Nephron progenitor cell (in vitro differentiated cells): ENCODE measurements around the gene RALB.
"Not testable (repeated sequence)": the region's sequence is repeated elsewhere in the genome, so short reads cannot be mapped to it uniquely, and the experiment has no call there.

Experiments used
- DNase-seq: peaks from one replicate; pipeline ENCODE4 v3.0.0; 2021
- H3K27ac Mint-ChIP-seq: 2 replicates; pipeline ENCODE4 v1.8.0; 2021; ENCODE audit warnings: mild to moderate bottlenecking, moderate library complexity, mixed read lengths
- H3K27me3 Mint-ChIP-seq: 2 replicates; pipeline ENCODE4 v1.8.0; 2021; ENCODE audit warnings: mild to moderate bottlenecking, low read depth, mixed read lengths; ENCODE audit not compliant: poor library complexity
- H3K36me3 Mint-ChIP-seq: 2 replicates; pipeline ENCODE4 v1.8.0; 2021; ENCODE audit warnings: low read depth, mixed read lengths
- H3K4me1 Mint-ChIP-seq: 2 replicates; pipeline ENCODE4 v1.8.0; 2021; ENCODE audit warnings: mixed read lengths
- H3K4me3 Mint-ChIP-seq: 2 replicates; pipeline ENCODE4 v1.8.0; 2021; ENCODE audit warnings: mild to moderate bottlenecking, moderate library complexity, mixed read lengths
- H3K9me3 Mint-ChIP-seq: 2 replicates; pipeline ENCODE4 v1.8.0; 2021; ENCODE audit warnings: mild to moderate bottlenecking, moderate library complexity, mixed read lengths
- TF ChIP-seq, protein P1 (sequence below): fragments of 200-600 bp; sonication (generic); IDR thresholded peaks from 2 replicates; pipeline ENCODE4 v1.5.0; 2021; ENCODE audit warnings: antibody characterized with exemption

RALB gene

DNA sequence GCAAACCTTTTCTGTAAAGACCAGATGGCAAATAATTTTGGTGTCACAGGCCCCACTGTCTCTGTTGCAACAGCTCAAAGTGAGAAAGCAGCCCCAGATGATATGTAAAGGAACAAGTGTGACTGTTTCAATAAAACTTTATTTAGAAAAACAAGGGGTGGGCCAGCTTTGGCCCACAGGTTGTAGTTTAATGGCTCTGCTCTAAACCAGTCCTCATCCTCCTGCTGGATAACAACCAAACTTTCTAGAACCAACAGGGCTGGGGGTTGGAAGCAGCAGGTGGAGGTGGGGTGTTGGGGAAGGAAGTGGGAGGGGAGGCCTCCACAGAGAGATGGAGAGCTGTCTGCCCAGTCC lies 64.5 kb downstream of the RALB start:
- H3K9me3 Mint-ChIP-seq, result no peaks in the 10 kb centered on the region
- no peak overlapping the region for H3K4me3 Mint-ChIP-seq
- H3K27ac Mint-ChIP-seq, result no peak overlapping the region
- no peaks in the 10 kb centered on the region for H3K36me3 Mint-ChIP-seq
- DNase-seq, result no peak
- peaks cover 39% of the 10 kb centered on the region for H3K4me1 Mint-ChIP-seq
- peaks cover 69% of the 10 kb centered on the region for H3K27me3 Mint-ChIP-seq
- TF ChIP-seq, protein P1, sequence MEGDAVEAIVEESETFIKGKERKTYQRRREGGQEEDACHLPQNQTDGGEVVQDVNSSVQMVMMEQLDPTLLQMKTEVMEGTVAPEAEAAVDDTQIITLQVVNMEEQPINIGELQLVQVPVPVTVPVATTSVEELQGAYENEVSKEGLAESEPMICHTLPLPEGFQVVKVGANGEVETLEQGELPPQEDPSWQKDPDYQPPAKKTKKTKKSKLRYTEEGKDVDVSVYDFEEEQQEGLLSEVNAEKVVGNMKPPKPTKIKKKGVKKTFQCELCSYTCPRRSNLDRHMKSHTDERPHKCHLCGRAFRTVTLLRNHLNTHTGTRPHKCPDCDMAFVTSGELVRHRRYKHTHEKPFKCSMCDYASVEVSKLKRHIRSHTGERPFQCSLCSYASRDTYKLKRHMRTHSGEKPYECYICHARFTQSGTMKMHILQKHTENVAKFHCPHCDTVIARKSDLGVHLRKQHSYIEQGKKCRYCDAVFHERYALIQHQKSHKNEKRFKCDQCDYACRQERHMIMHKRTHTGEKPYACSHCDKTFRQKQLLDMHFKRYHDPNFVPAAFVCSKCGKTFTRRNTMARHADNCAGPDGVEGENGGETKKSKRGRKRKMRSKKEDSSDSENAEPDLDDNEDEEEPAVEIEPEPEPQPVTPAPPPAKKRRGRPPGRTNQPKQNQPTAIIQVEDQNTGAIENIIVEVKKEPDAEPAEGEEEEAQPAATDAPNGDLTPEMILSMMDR, result no peak

DNA sequence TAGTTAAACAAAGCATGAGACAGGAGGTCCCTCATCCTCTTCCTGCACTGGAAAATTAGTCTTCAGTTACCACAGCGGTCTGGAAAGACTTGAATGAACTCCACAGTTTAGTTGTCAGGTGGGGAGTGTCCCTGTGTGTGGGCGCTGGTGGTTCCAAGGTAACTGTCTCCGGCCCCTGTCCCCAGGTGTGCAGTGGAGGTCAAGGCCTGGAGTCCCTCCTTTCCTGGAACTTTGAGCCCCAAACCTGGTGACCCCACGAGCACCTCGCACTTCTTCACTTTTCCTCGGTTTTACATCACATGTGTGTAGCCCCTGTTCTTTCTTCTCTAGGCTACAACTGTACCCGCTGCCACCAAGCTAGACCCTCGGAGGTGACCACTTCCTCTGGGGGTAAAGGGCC lies 65.3 kb downstream of the RALB start:
- Mint-ChIP-seq H3K4me1 (peaks cover 38% of the 10 kb centered on the region), H3K9me3 (no peaks in the 10 kb centered on the region), H3K27ac (no peak overlapping the region), H3K36me3 (no peaks in the 10 kb centered on the region), H3K4me3 (no peak overlapping the region), H3K27me3 (peaks cover 68% of the 10 kb centered on the region)
- TF ChIP-seq, protein P1, result no peak
- DNase-seq, result no peak

DNA sequence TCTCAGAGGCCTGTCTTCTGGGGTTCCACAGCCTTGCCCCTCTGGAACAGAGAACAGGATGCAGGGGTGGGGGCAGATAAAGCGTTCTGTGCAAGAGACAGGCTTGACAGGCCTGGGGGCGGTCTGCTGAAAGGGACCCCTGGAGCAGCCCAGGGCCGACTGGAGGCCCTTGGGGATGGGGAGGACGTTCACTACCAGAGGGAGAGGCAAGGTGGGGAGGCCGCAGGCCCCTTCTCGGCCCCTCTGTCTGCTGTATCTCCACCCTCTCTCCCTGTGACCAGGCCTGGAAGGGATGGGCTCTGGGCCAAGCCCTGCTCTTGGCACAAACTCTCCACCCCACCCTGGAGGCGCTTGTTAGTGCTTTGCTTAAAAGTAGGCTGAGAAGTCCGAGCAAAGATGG lies 66.0 kb downstream of the RALB start:
- no peaks in the 10 kb centered on the region for H3K9me3 Mint-ChIP-seq
- no peak overlapping the region for H3K4me3 Mint-ChIP-seq
- TF ChIP-seq, protein P1, result no peak
- no peaks in the 10 kb centered on the region for H3K36me3 Mint-ChIP-seq
- H3K27ac Mint-ChIP-seq, result no peak overlapping the region
- H3K4me1 Mint-ChIP-seq, result peaks cover 31% of the 10 kb centered on the region
- DNase-seq, result no peak
- H3K27me3 Mint-ChIP-seq, result peaks cover 67% of the 10 kb centered on the region

DNA sequence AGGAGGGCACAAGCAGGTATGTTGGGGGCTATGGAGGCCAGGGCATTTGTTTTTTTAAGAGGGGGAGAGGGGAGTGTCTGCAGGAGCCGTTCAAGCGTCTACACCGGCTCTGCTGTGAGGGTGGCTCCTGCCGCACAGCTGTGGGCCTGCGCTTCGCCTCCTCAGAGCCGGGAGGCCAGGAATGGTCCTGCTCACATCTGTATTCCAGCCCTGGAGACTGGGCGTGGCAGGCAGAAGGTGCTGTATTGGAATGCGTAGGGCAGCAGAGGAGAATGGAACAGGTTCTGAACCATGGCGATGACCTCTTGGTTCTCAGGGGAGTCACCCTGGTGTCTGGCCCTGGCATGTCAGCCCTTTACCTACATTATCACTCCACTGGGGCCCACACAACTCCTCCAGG lies 66.5 kb downstream of the RALB start:
- TF ChIP-seq, protein P1, result no peak
- DNase-seq, result no peak
- H3K9me3 Mint-ChIP-seq, result no peaks in the 10 kb centered on the region
- no peak overlapping the region for H3K4me3 Mint-ChIP-seq
- peaks cover 26% of the 10 kb centered on the region for H3K4me1 Mint-ChIP-seq
- H3K27ac Mint-ChIP-seq, result no peak overlapping the region
- no peaks in the 10 kb centered on the region for H3K36me3 Mint-ChIP-seq
- H3K27me3 Mint-ChIP-seq, result peaks cover 65% of the 10 kb centered on the region

DNA sequence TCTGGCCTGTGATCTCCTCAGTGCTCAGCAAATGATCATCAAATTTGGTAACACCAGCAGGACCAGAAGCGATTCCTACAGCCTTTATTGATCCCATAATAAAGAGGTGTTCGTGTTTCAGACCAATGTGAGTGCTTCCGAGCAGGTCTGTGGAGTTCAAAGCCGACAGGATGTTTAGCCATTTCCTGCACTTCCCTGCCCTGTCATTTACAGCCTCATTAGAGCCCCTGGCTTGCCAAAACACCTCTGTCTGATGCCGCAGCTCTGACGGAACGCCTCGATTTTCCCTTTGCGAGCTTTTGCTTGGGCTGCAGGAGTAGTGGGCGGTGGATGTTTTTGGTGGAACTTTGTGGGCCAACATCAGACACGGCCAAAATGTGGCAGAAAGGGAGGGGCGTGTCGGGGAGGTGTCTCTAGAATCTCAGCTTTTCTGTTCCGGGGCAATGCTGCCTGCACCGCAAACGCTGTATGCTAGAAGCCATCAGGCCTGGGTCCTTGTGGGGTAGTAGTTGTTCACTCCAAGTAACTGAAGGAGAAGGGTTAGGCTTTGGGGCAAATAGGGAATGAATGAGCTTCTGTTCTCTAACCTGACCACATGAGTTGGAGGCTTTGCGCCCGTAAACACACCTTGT lies 67.2 kb downstream of the RALB start:
- Mint-ChIP-seq H3K27ac (no peak overlapping the region), H3K36me3 (no peaks in the 10 kb centered on the region), H3K4me3 (no peak overlapping the region), H3K27me3 (peaks cover 62% of the 10 kb centered on the region), H3K4me1 (peaks cover 19% of the 10 kb centered on the region), H3K9me3 (no peaks in the 10 kb centered on the region)
- DNase-seq, result no peak
- TF ChIP-seq, protein P1, result no peak

DNA sequence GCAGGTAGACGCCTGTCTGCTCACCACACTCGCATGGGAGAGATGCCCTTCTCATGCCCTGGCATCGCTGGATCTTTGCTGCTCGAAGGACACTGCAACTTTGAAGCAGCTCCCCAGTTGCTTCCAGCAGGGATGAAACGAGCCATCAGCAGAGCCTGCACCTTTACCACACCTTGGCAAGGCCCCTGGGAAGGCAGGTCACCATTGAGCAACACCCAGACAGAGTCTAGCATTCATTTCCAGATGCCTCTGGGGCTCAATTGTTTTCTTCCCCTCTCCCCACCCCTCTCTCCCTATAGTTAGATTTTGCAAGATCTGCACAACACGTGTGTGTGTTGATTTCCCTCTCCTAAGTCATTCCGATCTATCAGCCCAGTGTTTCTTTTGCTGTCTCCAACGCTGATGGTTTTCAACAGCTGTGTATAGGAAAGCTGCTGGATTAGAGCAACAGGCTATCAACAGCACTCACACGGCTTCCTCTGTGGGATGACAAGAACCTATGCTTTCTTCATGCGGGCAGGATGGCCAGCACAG lies 67.7 kb downstream of the RALB start:
- Mint-ChIP-seq H3K4me3 (no peak overlapping the region), H3K36me3 (no peaks in the 10 kb centered on the region), H3K27ac (no peak overlapping the region), H3K4me1 (peaks cover 14% of the 10 kb centered on the region), H3K27me3 (peaks cover 60% of the 10 kb centered on the region), H3K9me3 (no peaks in the 10 kb centered on the region)
- TF ChIP-seq, protein P1, result no peak
- DNase-seq, result no peak

DNA sequence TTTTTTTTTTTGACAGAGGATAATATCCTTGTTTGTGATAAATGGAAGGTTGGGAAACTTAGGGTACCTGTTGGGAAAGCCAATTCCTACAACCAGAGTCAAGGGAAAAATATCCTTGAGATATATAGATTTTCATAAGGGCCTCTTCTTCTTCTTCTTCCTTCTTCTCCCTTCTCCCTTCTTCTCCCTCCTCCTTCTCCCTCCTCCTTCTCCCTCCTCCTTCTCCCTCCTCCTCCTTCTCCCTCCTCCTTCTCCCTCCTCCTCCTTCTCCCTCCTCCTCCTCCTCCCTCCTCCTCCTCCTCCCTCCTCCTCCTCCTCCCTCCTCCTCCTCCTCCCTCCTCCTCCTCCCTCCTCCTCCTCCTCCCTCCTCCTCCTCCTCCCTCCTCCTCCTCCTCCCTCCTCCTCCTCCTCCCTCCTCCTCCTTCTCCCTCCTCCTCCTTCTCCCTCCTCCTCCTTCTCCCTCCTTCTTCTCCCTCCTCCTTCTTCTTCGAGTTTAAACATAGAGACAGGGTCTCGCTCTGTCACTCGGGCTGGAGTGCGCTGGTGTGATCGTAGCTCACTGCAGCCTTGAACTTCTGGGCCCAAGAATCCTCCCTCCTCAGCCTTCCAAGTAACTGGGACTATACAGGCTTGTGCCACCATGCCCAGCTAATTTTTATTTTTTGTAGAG lies 68.4 kb downstream of the RALB start:
- not testable (repeated sequence) for H3K36me3 Mint-ChIP-seq, H3K27ac Mint-ChIP-seq
- H3K4me1 Mint-ChIP-seq, result peaks cover 14% of the 10 kb centered on the region

More for the DNA sequence above, 68.4 kb downstream of the RALB start:
- peaks cover 60% of the 10 kb centered on the region for H3K27me3 Mint-ChIP-seq
- H3K9me3 Mint-ChIP-seq, H3K4me3 Mint-ChIP-seq, DNase-seq: not testable (repeated sequence)
